NCI-H345 (cell line): Measurements from ENCODE around the gene LSR.

Experiments used
- DNase-seq: peaks from one replicate; lab custom pipeline; 2025; lab: John Stamatoyannopoulos, UW

LSR gene, protein sequence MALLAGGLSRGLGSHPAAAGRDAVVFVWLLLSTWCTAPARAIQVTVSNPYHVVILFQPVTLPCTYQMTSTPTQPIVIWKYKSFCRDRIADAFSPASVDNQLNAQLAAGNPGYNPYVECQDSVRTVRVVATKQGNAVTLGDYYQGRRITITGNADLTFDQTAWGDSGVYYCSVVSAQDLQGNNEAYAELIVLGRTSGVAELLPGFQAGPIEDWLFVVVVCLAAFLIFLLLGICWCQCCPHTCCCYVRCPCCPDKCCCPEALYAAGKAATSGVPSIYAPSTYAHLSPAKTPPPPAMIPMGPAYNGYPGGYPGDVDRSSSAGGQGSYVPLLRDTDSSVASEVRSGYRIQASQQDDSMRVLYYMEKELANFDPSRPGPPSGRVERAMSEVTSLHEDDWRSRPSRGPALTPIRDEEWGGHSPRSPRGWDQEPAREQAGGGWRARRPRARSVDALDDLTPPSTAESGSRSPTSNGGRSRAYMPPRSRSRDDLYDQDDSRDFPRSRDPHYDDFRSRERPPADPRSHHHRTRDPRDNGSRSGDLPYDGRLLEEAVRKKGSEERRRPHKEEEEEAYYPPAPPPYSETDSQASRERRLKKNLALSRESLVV

GRCh38 chr19:35248310-35249145 lies at the start of gene LSR:
LSR (plus strand) TSS chr19:35249002; CDS start chr19:35249023, 21 bp downstream.
- DNase-seq: peak; percentile 100

- DNase-seq: no peak
Measured at GRCh38 chr19:35199481-35199880, 49.3 kb upstream of the LSR start.

- DNase-seq: no peak
Measured at GRCh38 chr19:35202722-35203688, 45.8 kb upstream of the LSR start.

DNA sequence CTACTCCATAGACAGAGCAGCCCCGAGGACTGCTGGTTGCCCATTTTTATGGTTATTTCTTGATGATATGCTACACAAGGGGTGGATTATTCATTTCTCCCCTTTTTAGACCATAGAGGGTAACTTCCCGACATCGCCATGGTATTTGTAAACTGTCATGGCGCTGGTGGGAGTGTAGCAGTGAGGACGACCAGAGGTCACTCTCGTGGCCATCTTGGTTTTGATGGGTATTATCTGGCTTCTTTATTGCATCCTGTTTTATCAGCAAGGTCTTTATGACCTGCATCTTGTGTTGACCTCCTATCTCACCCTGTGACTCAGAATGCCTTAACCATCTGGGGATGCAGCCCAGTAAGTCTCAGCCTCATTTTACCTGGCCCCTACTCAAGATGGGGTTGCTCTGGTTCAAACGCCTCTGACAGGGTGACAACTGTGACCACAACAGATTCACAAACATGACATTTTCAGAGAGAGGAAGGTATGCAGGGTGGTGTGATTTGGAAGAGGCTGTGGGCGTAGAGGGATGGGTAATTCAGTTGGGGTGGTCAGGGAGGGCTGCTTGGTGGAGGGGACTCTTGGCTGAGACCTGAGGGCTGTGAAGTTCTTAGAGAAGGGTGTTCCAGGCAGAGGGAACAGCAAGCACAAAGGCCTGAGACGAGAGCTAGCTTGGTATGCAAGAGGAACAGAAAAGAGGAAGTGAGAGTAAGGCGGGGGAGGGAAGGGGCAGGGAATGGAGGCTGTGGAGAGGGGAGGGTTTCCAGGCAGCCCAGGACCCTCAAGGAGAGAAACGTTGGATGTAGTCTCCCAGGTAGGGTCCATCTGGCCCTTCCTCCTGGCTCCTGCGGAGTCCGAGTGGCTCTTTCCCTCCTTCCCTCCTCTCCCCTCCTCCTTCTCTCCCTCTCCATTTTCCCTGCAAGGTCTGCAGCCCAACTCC lies 43.7 kb upstream of the LSR start:
- no peak for DNase-seq

DNA sequence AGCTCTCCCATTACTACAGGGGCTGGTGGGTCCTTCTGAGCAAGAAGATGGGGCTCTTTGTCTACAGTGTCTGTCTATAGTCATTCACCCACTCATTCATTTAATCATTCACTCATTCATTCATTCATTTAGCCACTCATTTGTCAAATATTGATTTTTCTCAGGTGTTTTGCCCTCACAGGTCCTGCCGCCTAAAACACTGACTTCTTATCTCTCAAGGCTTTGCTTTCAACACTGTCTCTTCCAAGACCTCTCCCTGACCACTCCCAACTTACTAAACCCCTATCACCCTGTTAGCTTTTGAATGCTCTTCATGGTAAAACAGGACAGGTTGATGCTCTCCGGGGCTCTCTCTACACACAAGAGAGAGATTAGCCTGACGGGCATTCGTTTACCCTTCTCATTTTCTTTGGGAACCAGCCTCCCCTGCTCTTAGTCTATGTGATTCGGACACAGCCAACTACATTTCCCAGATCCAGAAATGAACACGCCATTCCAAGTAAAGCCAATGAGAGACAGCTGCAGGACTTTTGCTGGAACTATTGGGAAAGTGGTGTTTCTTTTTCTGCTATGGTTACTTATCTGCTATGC lies 43.0 kb upstream of the LSR start:
- no peak for DNase-seq

DNA sequence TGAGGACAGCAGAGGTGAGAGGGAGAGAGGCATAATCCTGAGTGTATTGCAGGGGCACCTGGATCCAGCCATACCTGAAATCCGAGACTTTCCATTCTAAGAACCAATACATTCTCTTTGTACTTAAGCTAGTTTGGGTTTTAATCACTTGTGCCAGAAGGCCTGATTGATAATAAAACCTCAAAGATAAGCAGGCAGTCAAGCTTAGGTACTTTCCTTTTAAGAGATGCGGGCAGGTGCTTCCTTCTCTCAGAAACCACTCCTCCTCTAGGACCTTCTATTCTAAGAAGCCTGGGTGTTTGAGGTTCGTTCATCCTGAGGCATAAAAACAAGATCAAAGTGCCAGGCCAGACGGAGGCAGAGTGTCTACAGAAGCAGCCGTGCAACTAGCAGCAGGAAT lies 42.4 kb upstream of the LSR start:
- no peak for DNase-seq

GRCh38 chr19:35206855-35207254 lies 41.9 kb upstream of the LSR start:
- DNase-seq: no peak

- DNase-seq: no peak
Measured at GRCh38 chr19:35207391-35207871, 41.4 kb upstream of the LSR start.

DNA sequence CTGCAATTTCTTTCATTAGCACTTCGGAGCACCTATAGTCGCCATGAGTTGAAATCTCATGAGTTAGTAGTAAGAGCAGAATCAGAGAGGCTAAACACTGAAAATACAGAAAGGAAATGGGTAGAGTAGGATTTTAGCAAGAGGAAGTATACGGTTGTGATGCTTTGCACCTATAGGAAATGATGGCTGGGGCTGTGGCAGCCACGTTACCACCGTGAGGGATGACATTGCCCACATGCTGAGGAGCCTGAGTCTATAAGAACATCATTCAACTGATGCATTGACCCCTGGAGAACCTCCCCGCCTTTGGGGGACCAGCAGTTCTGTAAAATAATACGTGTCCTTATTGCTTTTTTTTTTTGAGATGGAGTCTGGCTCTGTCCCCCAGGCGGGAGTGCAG lies 40.7 kb upstream of the LSR start:
- DNase-seq: no peak

DNA sequence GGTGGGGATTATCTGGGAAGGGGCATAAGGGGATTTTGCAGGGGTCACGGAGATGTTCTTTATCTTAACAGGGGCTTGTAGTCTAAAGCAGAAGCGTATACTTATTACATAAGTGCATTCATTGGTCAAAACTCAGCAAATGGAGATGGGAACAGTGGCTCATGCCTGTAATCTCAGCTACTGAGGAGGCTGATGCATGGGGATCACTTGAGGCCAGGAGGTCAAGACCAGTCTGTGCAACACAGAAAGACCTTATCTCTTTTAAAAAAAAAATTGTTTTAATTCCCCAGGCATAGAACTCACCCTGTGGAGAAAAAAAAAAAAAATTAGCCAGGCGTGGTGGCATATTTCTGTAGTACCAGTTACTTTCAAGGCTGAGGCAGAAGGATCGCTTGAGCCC lies 39.2 kb upstream of the LSR start:
- no peak for DNase-seq

DNA sequence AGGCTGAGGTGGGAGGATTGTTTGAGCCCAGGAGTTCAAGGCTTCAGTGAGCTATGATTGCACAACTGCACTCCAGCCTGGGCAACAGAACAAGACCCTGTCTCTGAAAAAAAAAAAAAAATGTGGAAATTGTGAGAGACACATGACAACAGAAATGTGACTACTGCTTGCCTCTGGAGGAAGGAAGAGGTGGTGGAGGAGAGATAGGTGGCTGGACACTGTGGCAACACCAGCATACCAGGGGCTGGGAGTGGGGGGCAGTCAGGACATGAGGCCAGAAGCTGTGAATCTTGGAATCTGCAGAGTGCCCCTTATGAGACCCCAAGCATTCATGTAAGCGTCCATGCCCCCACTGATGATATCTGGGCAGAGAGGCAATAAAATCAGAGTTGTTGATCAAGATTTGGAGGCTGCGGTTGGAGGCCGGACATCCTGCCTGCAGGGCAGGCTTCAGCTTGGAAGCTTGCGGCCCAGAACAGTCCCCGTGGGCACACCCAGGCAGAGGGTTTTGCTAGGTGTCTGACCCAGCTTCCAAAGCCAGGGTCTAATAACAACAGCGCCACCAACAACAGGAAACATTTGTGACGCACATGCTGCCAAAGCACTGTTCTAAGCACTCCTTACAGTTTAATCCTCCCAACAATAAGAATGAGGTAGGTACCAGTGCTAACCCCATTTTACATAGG lies 37.1 kb upstream of the LSR start:
- DNase-seq: no peak

DNA sequence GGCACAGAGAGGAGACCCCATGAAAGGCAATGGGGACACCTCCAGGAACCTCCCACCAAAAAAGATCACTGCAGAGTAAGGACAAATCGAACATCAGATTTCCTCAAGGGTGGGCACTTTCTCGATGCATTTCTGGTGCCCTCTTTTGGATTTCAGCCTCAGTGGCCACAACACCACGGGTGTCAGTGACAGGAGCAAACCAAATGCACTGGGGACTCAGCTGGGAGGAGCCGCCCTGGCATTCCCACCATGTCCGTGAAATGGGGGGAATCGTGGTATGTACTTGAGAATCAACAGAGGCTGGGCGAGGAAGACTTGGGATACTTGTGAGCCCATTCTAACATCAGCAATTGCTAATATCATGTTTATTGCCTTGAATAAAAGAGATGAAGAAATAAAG lies 36.6 kb upstream of the LSR start:
- no peak for DNase-seq

DNA sequence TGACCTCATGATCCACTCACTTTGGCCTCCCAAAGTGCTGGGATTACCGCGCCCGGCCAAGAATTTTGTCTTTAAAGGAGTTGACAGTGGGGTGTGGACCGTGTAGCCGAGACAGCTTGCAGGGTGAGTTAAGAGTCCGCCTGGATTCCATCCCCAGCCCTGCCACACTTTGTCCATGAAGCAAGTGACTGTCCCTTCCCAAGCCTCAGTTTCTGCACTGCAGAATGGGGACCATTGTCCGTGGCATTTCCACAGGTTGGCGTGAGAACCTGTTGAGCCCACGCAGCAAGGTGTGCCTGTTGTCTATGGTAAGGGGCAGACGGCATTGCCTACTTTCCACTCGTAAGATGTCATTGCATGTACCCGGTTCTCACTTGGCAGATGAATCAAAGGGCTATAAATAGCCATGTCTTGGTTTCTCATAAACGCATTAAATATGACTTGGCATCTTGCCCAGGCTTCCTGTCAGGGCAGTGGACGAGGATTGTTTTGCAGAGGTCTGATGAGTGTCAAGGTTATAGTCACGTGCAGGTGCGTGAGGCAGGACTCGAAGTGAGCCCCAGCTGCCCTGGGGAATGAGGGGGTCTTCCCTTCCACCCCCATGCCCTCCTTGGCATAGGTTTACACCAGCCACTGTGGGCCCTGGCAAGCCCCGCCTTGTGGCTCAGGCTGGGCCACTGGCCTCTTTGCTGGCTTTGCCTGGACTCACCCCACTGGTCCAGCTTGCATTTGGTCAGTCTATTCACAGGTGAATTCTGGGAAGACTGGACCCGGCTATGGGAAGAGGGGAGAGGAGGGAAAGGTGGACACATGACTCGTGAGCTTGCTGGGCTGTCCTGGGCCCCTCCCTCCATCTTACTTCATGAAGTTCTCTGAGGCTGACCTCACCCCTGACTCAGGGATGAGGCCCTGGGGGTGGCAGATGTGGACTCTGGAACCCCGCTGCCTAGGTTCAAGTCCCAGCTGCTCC lies 34.9 kb upstream of the LSR start:
- peak; percentile 61 for DNase-seq

GRCh38 chr19:35214766-35215422 lies 33.9 kb upstream of the LSR start:
- DNase-seq: no peak

DNA sequence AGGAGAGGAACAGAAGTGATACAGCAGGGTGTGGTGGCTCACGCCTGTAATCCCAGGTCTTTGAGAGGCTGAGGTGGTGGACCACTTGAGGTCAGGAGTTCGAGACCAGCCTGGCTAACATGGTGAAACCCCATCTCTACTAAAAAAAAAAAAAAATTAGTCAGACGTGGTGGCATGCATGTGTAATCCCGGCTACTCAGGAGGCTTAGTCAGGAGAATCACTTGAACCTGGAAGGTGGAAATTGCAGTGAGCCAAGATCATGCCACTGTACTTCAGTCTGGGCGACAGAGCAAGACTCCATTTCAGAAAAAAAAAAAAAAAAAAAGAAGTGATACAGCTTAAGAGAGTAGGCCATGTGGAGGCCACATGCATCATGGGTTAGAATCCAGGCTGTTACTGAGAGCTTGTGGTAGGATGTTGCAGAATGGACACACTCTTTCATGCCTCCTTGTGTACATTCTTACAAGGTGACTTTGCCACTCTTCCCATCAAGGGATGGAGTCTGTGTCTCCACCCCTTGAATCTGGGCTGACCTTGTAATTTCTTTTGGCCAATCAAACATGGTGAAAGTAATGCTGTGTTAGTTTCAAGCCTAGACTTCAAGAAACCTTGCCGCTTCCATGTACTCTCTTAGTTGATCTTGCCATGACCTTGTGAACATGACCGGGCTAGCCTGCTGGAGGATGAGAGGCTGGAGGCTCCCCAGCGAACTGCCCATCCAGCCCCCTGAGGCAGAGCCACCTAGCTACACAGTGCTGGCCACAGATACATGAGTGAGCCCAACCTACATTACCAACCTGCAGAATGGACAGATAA lies 32.6 kb upstream of the LSR start:
- DNase-seq: no peak

GRCh38 chr19:35216833-35217648 lies 31.8 kb upstream of the LSR start:
- DNase-seq: peak; percentile 36
